Measurements from ENCODE around the gene ZFHX3. TPM values are rescaled to one million over a fixed set of nuclear protein-coding genes. Genes with fewer than 3 reads are reported as not detected.

ZFHX3 gene
- total and polyA plus RNA-seq, 4 donors, result 2.6 to 32.7 (median 14.7) TPM

DNA sequence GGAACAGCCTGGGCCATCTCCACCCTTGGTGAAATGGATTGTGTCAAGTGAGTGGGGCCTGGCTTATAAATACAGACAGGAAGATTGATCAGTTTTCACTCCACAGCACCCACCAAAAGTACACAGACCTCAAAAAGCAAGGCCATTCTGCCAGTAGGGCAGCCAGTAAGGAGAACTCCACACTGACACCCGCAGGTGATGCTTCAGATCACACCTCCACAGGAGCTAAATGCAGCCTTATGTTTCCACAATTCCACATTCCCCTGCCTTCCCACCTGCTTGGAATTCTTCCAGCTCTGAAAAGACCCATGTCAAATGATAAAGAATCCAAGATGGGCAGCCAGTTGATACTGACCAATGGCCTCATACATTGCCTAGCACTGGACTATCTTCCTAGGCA is 191.1 kb downstream of the ZFHX3 start:
- Histone ChIP-seq H3K27ac (ENCODE audit: low read depth in 1 of 2, low read length in 1 of 2) (no peak overlapping the region), H3K9ac (ENCODE audit: insufficient read depth in 1 of 2, low read length in 2 of 2) (no peak overlapping the region), H3K9me3 (ENCODE audit: control insufficient read depth in 4 of 4, insufficient read depth in 3 of 4, low read length in 3 of 4) (no peaks in the 10 kb centered on the region), H3K36me3 (ENCODE audit: control insufficient read depth in 4 of 4, insufficient read depth in 4 of 4, low read length in 4 of 4) (no peaks in the 10 kb centered on the region), H3K4me1 (ENCODE audit: control insufficient read depth in 5 of 5, insufficient read depth in 5 of 5, low read length in 5 of 5) (peaks cover 0 to 32% (median 10%) of the 10 kb centered on the region in 5 donors), H3K4me3 (no peak overlapping the region), H3K27me3 (ENCODE audit: control insufficient read depth in 3 of 3, insufficient read depth in 3 of 3, low read length in 2 of 3) (no peaks in the 10 kb centered on the region)
- DNase-seq, result no peak
- TF ChIP-seq, protein P1, sequence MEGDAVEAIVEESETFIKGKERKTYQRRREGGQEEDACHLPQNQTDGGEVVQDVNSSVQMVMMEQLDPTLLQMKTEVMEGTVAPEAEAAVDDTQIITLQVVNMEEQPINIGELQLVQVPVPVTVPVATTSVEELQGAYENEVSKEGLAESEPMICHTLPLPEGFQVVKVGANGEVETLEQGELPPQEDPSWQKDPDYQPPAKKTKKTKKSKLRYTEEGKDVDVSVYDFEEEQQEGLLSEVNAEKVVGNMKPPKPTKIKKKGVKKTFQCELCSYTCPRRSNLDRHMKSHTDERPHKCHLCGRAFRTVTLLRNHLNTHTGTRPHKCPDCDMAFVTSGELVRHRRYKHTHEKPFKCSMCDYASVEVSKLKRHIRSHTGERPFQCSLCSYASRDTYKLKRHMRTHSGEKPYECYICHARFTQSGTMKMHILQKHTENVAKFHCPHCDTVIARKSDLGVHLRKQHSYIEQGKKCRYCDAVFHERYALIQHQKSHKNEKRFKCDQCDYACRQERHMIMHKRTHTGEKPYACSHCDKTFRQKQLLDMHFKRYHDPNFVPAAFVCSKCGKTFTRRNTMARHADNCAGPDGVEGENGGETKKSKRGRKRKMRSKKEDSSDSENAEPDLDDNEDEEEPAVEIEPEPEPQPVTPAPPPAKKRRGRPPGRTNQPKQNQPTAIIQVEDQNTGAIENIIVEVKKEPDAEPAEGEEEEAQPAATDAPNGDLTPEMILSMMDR (IDR thresholded peaks at IDR 0.05; ENCODE audit: control extremely low read depth, extremely low read depth), result no peak
- 94 to 95% methylated on average over 1 of the region's 1 CpG for WGBS, 2 donors
- no peak for ATAC-seq (ENCODE audit: insufficient read depth, low FRiP score)

DNA sequence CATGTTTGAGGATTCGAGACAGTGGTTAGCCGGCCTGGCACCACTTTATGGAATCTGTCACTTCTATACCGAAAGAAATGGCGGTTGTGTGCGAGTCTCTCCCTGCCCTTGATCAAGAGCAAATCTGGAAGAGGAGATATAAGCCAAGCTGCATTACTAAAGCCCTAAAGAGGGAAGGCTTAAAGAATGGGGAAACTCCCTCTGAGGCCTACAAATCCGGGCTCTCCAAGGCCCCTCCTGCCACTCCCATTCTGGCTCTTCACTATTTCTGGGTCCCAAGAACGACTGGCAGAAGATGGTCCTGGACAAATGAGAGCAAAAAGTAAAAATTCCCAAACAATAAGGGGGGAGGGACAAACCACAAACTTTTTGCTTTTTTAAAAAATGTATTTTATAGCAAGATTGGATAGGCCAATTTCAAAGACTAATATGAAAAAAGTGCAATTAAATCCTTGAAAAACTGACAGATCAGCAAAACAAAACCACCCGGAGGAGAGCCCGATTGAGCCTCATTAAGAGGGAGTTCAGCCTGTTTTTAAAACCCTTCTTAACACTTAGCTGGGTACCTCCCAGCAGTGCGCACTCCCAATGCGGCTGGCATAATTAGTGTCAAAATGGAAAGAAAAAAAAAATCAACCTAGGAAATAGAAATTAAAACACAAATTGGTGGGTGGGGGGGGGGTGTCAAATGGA is 193.5 kb downstream of the ZFHX3 start:
- Histone ChIP-seq H3K9me3 (ENCODE audit: control insufficient read depth in 4 of 4, insufficient read depth in 3 of 4, low read length in 3 of 4) (no peaks in the 10 kb centered on the region), H3K27me3 (ENCODE audit: control insufficient read depth in 3 of 3, insufficient read depth in 3 of 3, low read length in 2 of 3) (no peaks in the 10 kb centered on the region), H3K9ac (ENCODE audit: insufficient read depth in 1 of 2, low read length in 2 of 2) (no peak overlapping the region), H3K36me3 (ENCODE audit: control insufficient read depth in 4 of 4, insufficient read depth in 4 of 4, low read length in 4 of 4) (no peaks in the 10 kb centered on the region), H3K27ac (ENCODE audit: low read depth in 1 of 2, low read length in 1 of 2) (no peak overlapping the region), H3K4me3 (no peak overlapping the region), H3K4me1 (ENCODE audit: control insufficient read depth in 5 of 5, insufficient read depth in 5 of 5, low read length in 5 of 5) (peaks cover 3 to 32% (median 6%) of the 10 kb centered on the region in 5 donors)
- ATAC-seq (ENCODE audit: insufficient read depth, low FRiP score), result no peak
- WGBS, 2 donors, result 77% methylated on average over 11 of the region's 11 CpGs
- peak in 1 of 3 donors; percentile 21 for DNase-seq
- TF ChIP-seq, protein P1 (IDR thresholded peaks at IDR 0.05; ENCODE audit: control extremely low read depth, extremely low read depth), result no peak

DNA sequence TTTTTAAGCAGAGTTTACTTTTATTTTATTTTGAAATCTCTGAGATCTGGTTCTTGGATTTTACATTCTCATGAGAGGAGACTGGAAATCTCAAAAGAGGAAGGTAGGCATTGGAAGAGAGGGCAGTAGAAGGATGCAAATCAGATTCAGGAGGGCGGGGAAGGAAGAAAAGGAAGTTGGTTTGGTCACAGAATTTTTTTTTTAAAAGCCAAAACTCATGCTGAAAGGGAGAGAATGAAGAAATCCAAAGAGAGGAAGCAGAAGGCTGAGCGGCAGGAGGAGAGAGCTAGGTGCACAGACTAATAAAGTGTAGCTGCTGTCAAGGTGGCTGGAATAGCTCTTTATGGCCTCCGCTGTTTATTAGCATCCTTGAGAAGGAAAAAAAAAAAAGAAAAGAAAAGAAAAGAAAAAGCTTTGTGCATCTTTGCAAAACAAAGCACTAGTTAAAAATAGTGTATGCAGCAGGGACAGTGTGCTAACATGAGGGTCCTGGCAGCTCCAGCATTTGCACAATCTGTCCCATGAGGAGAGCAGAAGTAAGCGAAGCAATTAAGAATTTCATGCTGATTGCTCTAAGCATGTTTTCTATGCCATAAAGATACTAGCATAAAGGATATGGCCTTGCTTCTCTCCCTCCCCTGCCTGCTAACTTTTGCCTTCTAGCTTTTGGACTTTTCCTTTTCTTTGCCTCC is 194.2 kb downstream of the ZFHX3 start:
- H3K4me3 ChIP-seq, result no peak overlapping the region
- WGBS, 2 donors, result 36 to 67% methylated on average over 4 of the region's 4 CpGs
- no peaks in the 10 kb centered on the region for H3K36me3 ChIP-seq (ENCODE audit: control insufficient read depth in 4 of 4, insufficient read depth in 4 of 4, low read length in 4 of 4)
- no peak for ATAC-seq (ENCODE audit: insufficient read depth, low FRiP score)
- TF ChIP-seq, protein P1 (IDR thresholded peaks at IDR 0.05; ENCODE audit: control extremely low read depth, extremely low read depth), result no peak
- H3K9ac ChIP-seq (ENCODE audit: insufficient read depth in 1 of 2, low read length in 2 of 2), result no peak overlapping the region
- no peaks in the 10 kb centered on the region for H3K9me3 ChIP-seq (ENCODE audit: control insufficient read depth in 4 of 4, insufficient read depth in 3 of 4, low read length in 3 of 4)
- H3K27me3 ChIP-seq (ENCODE audit: control insufficient read depth in 3 of 3, insufficient read depth in 3 of 3, low read length in 2 of 3), result no peaks in the 10 kb centered on the region
- no peak overlapping the region for H3K27ac ChIP-seq (ENCODE audit: low read depth in 1 of 2, low read length in 1 of 2)
- H3K4me1 ChIP-seq (ENCODE audit: control insufficient read depth in 5 of 5, insufficient read depth in 5 of 5, low read length in 5 of 5), result peaks cover 5 to 32% (median 7%) of the 10 kb centered on the region in 5 donors
- DNase-seq, result peak in 1 of 3 donors; percentile 57
